ENCODE data around the gene KCNAB2.

The KCNAB2 gene

GRCh38 chr1:6045561-6045960, at the start of gene KCNAB2:
Gene KCNAB2 (plus strand): TSS chr1:6045888. CDS start chr1:6051537, 5,649 bp downstream.
- ChIA-PET POLR2A (no interaction called here), CTCF (interaction anchor here (1.3 to 1.6 kb wide), 3 partner anchors 8 to 24 kb away, joined by 3 to 5 read pairs (median 4); no protein-coding TSS in a partner anchor)
- no peak for TF ChIP-seq CTCF (IDR thresholded peaks at IDR 0.05; ENCODE audit: insufficient read depth, low read length, missing control alignments)
- DNase-seq (ENCODE audit: low read depth, low spot score): no peak
- no peak within 1 kb of the TSS for H3K4me3 ChIP-seq (ENCODE audit: low read depth, low read length)

- TF ChIP-seq CTCF (IDR thresholded peaks at IDR 0.05; ENCODE audit: insufficient read depth, low read length, missing control alignments): no peak
- DNase-seq (ENCODE audit: low read depth, low spot score): no peak
- POLR2A ChIA-PET: no interaction called here
- CTCF ChIA-PET: no interaction called here
- H3K4me3 ChIP-seq (ENCODE audit: low read depth, low read length): no peak overlapping the region
These were observed 48.9 kb upstream of the KCNAB2 start for GRCh38 chr1:5996641-5997270.

GRCh38 chr1:5997316-5997715, 48.4 kb upstream of the KCNAB2 start:
- TF ChIP-seq CTCF (IDR thresholded peaks at IDR 0.05; ENCODE audit: insufficient read depth, low read length, missing control alignments): no peak
- no peak for DNase-seq (ENCODE audit: low read depth, low spot score)
- no peak overlapping the region for H3K4me3 ChIP-seq (ENCODE audit: low read depth, low read length)
- CTCF ChIA-PET: interaction anchor here (0.7 kb wide), 1 partner anchor 15 kb away, joined by 3 read pairs; no protein-coding TSS in a partner anchor
- POLR2A ChIA-PET: no interaction called here

- ChIA-PET POLR2A (no interaction called here), CTCF (interaction anchor here (0.7 kb wide), 1 partner anchor 15 kb away, joined by 3 read pairs; no protein-coding TSS in a partner anchor)
- no peak overlapping the region for H3K4me3 ChIP-seq (ENCODE audit: low read depth, low read length)
- TF ChIP-seq CTCF (IDR thresholded peaks at IDR 0.05; ENCODE audit: insufficient read depth, low read length, missing control alignments): no peak
- DNase-seq (ENCODE audit: low read depth, low spot score): no peak
These were observed 47.4 kb upstream of the KCNAB2 start for GRCh38 chr1:5998051-5998905.

- no peak for TF ChIP-seq CTCF (IDR thresholded peaks at IDR 0.05; ENCODE audit: insufficient read depth, low read length, missing control alignments)
- POLR2A ChIA-PET: no interaction called here
- no peak for DNase-seq (ENCODE audit: low read depth, low spot score)
- no peak overlapping the region for H3K4me3 ChIP-seq (ENCODE audit: low read depth, low read length)
- CTCF ChIA-PET: no interaction called here
These were observed 46.8 kb upstream of the KCNAB2 start for GRCh38 chr1:5998906-5999301.

- ChIA-PET POLR2A (no interaction called here), CTCF (no interaction called here)
- no peak for DNase-seq (ENCODE audit: low read depth, low spot score)
- H3K4me3 ChIP-seq (ENCODE audit: low read depth, low read length): no peak overlapping the region
- TF ChIP-seq CTCF (IDR thresholded peaks at IDR 0.05; ENCODE audit: insufficient read depth, low read length, missing control alignments): no peak
These were observed 45.8 kb upstream of the KCNAB2 start for GRCh38 chr1:5999711-6000443.

Measured in AG04449 (cell line).